ENCODE results near the gene AP3S2.
"Not testable (repeated sequence)": the region's sequence is repeated elsewhere in the genome, so short reads cannot be mapped to it uniquely, and the experiment has no call there.

The AP3S2 gene

GRCh38 chr15:89797678-89798201, 96.1 kb downstream of the AP3S2 start:
- DNase-seq = no peak

DNA sequence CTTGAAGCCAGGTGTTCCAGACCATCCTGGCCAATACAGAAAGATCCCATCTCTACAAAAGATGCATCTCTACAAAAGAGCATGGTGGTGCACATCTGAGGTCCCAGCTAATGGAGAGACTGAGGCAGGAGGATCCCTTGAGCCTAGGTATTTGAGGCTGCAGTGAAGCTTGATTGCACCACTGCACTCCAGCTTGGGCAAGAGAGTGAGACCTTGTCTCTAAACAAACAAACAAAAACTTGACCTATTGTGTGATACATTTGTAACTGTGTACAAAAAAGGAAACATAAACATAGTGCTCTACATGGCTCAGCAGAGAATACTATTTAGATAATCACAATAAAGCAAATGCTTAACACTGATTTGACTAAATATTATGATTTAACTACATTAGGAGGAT, 97.8 kb downstream of the AP3S2 start:
- no peak for DNase-seq

DNA sequence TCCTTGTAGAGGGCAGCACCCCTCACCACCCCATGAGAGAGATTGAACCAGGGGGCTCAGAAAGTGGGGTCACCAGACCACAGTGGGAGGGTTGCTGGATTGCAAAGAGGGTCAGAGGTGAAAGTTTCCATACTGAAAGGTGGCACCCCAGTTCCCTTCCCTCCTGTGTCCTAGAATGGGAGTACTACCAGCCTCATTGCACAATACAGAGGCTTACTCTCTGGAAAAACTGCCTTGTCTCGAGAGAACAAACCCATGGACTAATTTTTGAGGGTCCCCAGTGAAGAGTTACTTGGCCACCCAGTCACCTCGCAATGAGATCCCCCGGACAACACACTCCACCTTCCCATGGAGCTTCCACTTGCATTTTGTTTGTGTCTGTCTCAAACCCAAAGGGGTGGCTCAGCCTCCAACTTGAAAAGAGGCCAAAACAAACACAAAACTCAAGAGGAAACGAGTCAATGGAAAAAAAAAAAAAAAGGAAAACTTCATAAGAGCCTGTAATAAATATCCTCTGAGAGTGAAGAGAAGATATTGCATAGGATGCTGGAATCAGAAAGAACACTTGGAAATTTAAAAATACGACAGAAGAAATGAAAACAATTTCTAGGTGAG, 99.1 kb downstream of the AP3S2 start:
- DNase-seq = no peak

DNA sequence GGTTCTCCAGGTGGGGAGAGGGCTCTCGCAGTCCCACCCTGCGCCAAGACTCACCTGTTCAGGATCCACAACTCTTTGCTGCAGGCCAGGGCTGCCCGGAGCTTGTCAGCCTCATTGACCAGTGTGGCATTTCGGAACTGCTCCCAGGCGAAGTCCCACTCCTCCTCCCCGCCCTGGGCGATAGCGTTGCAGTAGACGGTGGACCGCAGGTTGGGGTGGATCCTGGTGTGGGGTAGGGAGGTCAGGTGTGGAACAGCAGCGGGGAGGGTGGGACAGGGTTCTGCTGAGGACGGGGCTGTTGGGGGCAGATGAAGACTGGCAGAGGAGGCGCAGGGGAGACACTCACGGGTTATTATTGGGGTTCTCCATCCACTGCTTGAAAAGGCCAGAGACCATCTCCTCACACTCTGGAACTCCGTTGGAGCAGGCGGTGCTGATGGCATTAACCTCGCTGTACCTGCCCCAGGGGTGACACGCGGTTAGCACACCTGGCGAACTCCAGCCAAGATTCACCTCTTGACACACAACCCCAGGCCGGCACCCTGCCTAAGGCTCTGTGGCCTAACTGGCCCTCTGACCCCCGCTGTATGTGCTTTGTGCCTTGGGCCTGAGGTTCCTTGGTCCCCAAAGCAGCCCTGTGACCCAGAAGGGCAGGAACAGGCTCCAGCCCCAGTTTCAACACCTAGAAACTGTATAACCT, 101.5 kb downstream of the AP3S2 start:
- no peak for DNase-seq

DNA sequence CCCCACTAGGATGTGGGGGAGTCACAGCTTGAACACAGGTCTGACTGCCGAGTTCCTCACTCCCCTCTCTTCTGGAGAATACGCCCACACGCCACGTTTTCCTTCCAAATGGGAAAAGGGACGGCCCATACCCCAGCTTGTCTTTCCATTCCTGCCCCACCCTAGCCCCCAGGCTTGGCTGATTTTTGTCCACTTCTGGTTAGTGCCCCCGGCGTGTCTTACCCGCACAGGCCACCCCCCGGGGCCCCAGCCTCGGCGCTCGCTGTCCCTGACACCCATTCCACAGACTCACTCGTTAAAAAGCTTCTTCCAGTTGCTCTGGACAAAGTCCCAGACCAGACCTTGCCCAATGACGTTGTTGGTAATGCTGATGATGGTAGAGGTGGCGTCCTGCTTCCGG, 103.1 kb downstream of the AP3S2 start:
- no peak for DNase-seq

DNA sequence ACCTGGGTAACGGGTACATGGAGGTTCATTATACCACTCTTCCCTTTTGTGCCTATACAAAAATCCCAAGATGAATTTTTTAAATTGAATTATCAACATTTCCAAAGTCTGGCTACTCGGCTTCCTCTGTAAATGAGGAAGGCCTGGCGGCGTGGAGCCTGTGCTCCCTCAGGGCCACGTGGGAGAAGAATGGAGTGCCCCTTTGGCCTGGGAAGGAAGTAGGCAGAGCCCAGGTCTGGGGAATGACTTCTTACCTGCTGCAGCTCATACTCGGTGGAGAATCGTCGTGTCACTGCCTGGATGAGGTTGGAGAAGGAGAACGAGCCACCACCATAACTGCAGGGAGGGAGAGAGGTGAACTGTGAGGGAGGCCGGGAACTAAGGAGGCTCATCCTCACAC, 103.6 kb downstream of the AP3S2 start:
- no peak for DNase-seq

- DNase-seq = not testable (repeated sequence)
These were observed 105.2 kb downstream of the AP3S2 start for GRCh38 chr15:89788585-89788984.

GRCh38 chr15:89787944-89788343, 105.8 kb downstream of the AP3S2 start:
- no peak for DNase-seq

- DNase-seq = no peak
These were observed 108.0 kb downstream of the AP3S2 start for GRCh38 chr15:89785774-89786140.

- DNase-seq = no peak
These were observed 108.6 kb downstream of the AP3S2 start for GRCh38 chr15:89785064-89785773.

DNA sequence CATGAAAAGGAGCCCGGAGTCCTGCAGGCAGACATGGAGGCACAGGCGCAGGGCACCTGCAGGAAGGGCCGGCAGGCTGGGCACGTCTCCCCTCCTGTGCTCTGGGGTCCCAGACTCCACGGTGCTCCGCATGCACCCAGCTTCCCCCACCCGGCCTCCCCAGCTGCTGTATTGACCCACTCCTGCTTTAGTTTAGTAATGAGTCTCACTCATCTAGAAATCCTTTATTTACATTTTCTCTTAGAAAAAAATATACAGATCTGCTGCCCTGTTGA, 109.2 kb downstream of the AP3S2 start:
- no peak for DNase-seq

DNA sequence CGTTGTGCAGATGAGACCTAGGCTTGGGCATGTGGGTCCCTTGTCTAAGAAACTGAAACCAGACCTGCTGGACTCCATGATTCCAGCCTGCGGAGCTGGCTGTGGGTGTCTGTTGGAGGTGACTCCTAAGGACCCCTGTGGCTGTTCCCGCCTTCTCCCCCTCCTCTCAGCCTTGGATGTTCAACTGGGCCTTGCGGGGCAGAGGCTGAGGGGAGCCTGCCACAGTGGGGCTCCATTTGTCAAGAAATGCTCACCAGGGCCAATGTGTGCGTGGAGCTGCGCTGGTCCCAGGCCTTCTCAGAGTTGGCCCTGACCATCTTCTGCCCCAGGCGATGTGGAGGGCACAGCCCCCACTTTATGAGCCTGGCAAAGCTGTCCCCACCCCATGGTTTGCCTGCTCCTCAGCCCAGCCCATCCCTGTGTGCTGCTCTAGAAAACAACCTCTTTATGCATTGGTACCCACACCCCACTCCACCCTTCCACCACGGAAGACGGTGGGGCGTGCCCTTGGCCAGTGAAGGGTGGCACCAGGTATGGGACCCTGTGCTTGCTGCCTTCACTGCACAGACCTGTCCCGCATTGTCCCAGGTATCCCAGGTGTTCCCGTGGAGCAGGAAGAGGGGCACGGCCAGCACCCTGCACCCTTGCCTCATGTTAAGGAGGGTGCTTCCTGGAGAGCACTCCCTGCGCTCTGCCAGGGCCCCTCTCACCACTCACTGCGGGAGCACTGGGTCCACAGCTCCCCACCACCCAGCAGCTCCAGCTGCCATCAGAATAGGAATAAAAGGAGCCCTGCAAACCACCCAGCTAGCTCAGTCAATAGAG, 109.7 kb downstream of the AP3S2 start:
- DNase-seq = no peak

DNA sequence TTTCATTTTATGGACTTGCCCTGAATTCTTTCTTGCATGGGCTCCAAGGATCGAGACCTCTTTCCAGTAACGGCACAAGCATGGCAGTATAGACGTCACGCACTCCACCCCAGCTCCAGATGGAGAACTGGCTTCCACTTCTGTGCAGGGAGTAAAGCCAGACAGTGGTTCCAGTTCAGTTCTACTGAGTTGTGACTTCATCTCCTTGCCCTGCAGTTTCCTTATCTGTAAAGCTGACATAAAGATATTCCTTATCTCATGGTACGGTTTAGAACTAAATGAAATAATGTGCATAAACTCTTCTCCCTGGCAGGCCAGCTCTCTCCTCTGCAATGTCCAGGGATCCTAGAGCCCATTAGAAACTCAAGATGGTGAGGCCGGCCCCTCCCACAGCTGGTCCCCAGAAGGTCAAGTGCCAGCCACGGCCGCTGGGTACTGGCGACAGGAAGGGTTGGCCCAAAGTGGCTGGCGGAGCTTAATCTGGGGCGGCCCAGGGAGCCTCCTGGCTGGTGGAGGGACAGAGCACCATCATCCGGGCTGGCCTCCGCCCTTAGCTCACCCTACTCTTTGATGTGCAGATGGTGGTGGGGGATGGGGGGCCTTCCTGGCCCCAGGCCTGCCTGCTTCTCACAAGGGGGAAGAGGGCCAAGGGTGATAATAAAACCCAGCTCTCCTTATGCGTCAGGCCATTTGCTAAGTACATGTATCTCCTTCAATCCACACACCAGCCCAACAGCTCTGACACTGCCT, 110.5 kb downstream of the AP3S2 start:
- DNase-seq = no peak

GRCh38 chr15:89782619-89782950, 111.2 kb downstream of the AP3S2 start:
- not testable (repeated sequence) for DNase-seq

- DNase-seq = peak in 1 of 2 donors; percentile 30
These were observed 111.7 kb downstream of the AP3S2 start for GRCh38 chr15:89781891-89782618.

GRCh38 chr15:89781055-89781454, 112.7 kb downstream of the AP3S2 start:
- DNase-seq = peak; percentile 6 to 61

DNA sequence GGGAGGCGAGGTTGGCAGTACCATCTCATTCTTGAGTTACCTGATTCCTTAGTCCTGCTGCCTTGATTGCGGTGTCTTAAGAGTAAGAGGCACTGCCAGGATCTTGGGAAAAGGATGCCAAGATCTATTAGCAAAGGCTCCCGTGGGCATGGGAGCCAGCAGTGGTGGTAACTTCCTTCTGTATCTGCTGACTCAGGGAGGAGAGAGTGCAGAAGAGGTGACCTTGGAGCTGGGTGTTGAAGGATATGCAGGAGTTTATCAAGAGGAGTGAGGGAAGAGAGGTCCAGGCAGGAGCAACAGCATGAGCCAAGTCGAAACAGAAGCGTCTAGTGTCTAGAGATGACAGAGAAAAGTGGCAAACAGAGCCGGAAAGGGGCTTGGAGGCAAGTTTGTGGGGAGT, 113.2 kb downstream of the AP3S2 start:
- DNase-seq = no peak
